Ovary (tissue), 9 donors: Measurements from ENCODE around the gene PGAP3. TPM values are rescaled to one million over a fixed set of nuclear protein-coding genes. Genes with fewer than 3 reads are reported as not detected.
A peak's percentile ranks its signal among the peaks of the same experiment; 100 is the strongest.

Source experiments
- DNase-seq, 5 donors: peaks; one replicate each; pipeline ENCODE4 v3.0.0-alpha.2; 2019 to 2020
- H3K27ac ChIP-seq, 2 donors: fragments of 200-600 bp; one replicate each; pipeline versions ENCODE4 v1.5.1 to v1.8.0; 2019 to 2022
- H3K27me3 ChIP-seq: fragments of 200-600 bp; one replicate; pipeline ENCODE4 v1.8.0; 2022
- H3K36me3 ChIP-seq: fragments of 200-600 bp; sonication (generic); one replicate; pipeline ENCODE4 v1.5.1; 2019
- H3K4me1 ChIP-seq: one replicate; pipeline ENCODE4 v1.8.1; 2013; ENCODE audit warnings: mild to moderate bottlenecking, moderate library complexity; ENCODE audit not compliant: insufficient read depth
- H3K4me3 ChIP-seq: fragments of 200-600 bp; sonication (generic); one replicate; pipeline ENCODE4 v1.5.1; 2017
- H3K9me3 ChIP-seq, 2 donors: fragments of 200-600 bp in 1 of 2; sonication (generic) in 1 of 2; one replicate each; pipeline versions ENCODE4 v1.5.1 to v1.8.1; 2013 to 2019; ENCODE audit warnings: mild to moderate bottlenecking in 1 of 2, moderate library complexity in 1 of 2
- CTCF ChIP-seq, 3 donors: fragments of 450-650 bp in 2 of 3; fragments of 200-600 bp in 1 of 3; IDR thresholded peaks; one replicate each; pipeline versions ENCODE4 v1.5.1 to v1.8.0; 2016 to 2022; ENCODE audit warnings: antibody characterized with exemption in 3 of 3, mild to moderate bottlenecking in 1 of 3
- EP300 ChIP-seq: sonication (generic); formaldehyde crosslinking; IDR thresholded peaks from one replicate; pipeline ENCODE4 v1.6.1; 2017; ENCODE audit warnings: antibody characterized with exemption
- POLR2A ChIP-seq: fragments of 450-650 bp; IDR thresholded peaks from one replicate; pipeline ENCODE4 v1.6.1; 2017; ENCODE audit warnings: antibody characterized with exemption, mild to moderate bottlenecking, moderate library complexity
- WGBS, 3 donors: extraction: QIAGEN DNeasy Blood & Tissue Kit in 1 of 3; methylation state at CpG; one replicate each; pipeline versions ENCODE4 v1.1.5 to v1.1.7; 2013 to 2017; 5-methylcytosine and 5-hydroxymethylcytosine counted together
- intact Hi-C, 4 donors: fragments of 100-400 bp; cut with DNase I; formaldehyde crosslinking; loops; one replicate each; pipeline versions ENCODE4 v1.11.0 to v1.15.1; 2022 to 2023
- polyA plus RNA-seq, 2 donors: library from polyadenylated mRNA; stranded (reverse); fragments of 200-250 nt in 1 of 2; fragments of 350-450 nt in 1 of 2; fragmentation: Illumina TruSeq in 1 of 2; extraction: RNeasy Lipid Tissue Mini Kit (QIAGEN cat#74804) in 1 of 2; gene quantifications; one replicate each; pipeline ENCODE4 v1.2.3, GENCODE V29; 2013 to 2014
- total RNA-seq, 7 donors: library from RNA; depleted of rRNA in 2 of 7; stranded (reverse); fragments of >200 nt in 2 of 7; fragmentation: NEBNext Ultra II Directional in 3 of 7; extraction: Animal tissue kit (Norgen Biotek cat#: 25700) in 3 of 7; gene quantifications; one replicate each; pipeline versions ENCODE4 v1.1.0 to v1.2.4, GENCODE V29; 2016 to 2023
- donor health status: DM: no; HTN: no; CAD: no; lungs with moderate emphysema.
- donor health status: DM: no; HTN: no; CAD: no.
- donor health status: Bipolar disorder and iron deficiency.
- donor health status: DM: yes; HTN: yes; CAD: no.
- donor health status: DM: no; HTN: no; CAD: no.
- donor health status: DM: yes; HTN: yes; CAD: no.

The PGAP3 gene
- total and polyA plus RNA-seq, 9 donors, result 7.9 to 31.3 (median 19.6) TPM

DNA sequence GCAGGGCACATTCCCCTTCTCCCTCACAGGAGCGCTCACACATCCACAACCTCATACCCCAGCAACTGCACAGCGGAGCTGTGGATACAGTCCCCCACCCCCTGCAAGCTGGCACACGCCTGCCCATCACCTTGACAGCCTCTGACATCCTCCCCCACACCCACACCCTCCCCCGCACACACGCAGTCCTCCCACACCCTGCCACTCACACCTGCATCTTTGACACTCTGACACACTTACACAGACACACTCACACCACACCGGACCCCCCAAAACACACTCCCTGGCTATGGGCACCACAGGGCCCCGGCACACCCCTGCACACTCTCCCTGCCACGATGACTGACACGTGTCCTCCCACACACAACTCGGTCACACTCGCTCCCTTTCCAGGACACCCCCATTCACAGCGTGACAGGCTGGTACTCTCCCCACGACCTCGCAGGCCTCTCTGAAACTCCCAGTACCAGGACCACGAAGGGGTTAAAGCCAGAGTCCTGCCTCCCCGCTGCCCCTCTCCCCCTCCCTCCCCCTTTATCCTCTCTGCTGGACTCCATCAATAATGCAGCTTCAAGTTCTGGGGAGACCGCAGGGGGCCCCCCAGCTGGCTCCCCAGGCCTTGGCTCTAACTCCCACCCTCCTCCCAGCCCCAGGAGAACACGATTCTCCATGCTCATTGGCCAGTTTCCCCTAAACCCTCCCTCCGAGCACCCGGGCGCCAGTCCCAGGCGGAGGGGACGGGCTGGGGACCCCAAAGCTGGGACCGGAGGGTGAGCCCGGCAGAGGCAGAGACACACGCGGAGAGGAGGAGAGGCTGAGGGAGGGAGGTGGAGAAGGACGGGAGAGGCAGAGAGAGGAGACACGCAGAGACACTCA is 61.4 kb downstream of the PGAP3 start, which contains the start of gene PPP1R1B:
TSS of gene PPP1R1B (plus strand) at position 782 of the 876 bp plus-strand sequence. CDS start 441 bp downstream, outside the sequence.
- Histone ChIP-seq H3K4me3 (peak within 1 kb of the TSS; percentile 26), H3K4me1 (peaks cover 2% of the 10 kb centered on the region), H3K9me3 (no peaks in the 10 kb centered on the region), H3K36me3 (no peaks in the 10 kb centered on the region), H3K27me3 (no peaks in the 10 kb centered on the region), H3K27ac (no peak within 1 kb of the TSS)
- intact Hi-C loops, result loop anchor here in 2 of 4 donors (5.0 to 10.0 kb wide), 2 partner anchors 82 to 126 kb away; no protein-coding TSS in a partner anchor
- WGBS, 3 donors, result 8 to 11% (median 9%) methylated on average over 29 of the region's 29 CpGs
- no peak for TF ChIP-seq EP300
- TF ChIP-seq POLR2A, result no peak
- TF ChIP-seq CTCF (IDR thresholded peaks at IDR 0.05), result no peak
- no peak for DNase-seq

DNA sequence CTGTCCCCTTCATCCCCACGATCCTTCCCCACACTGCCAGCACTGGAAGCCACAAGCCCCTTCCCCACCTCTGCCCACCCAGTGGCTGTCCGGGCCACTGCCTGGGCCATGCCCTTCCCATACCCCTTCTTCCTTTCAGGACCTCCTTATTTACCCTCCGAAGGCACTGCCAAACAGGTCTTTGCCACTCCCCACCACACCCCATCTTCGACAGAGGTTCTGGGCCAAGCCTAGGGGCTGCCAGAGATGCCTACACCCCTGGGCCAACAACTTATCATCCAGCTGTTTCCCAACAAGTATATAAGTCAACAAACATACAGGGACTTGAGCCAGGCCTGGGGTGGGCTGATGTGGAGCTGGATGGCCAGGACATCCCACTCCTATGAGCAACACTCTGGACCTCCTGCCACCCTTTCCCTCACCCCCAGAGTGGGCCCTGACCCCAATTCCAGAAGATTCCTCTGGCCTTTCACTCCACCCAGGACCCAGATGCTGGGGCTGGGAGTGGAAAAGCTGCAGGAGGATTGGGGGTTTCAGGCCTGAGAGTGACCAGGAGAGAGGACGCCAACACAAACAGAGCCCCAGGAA is 62.6 kb downstream of the PGAP3 start:
- intact Hi-C loops, result loop anchor here in 2 of 4 donors (5.0 to 10.0 kb wide), 2 partner anchors 80 to 127 kb away; no protein-coding TSS in a partner anchor
- no peaks in the 10 kb centered on the region for H3K9me3 ChIP-seq
- WGBS, 3 donors, result 26 to 41% (median 27%) methylated on average over 5 of the region's 5 CpGs
- no peaks in the 10 kb centered on the region for H3K36me3 ChIP-seq
- H3K4me1 ChIP-seq, result peaks cover 2% of the 10 kb centered on the region
- H3K27me3 ChIP-seq, result no peaks in the 10 kb centered on the region
- DNase-seq, result no peak
- no peak overlapping the region for H3K4me3 ChIP-seq
- no peak overlapping the region for H3K27ac ChIP-seq
- TF ChIP-seq CTCF (IDR thresholded peaks at IDR 0.05), result no peak
- TF ChIP-seq POLR2A, result no peak
- no peak for TF ChIP-seq EP300

DNA sequence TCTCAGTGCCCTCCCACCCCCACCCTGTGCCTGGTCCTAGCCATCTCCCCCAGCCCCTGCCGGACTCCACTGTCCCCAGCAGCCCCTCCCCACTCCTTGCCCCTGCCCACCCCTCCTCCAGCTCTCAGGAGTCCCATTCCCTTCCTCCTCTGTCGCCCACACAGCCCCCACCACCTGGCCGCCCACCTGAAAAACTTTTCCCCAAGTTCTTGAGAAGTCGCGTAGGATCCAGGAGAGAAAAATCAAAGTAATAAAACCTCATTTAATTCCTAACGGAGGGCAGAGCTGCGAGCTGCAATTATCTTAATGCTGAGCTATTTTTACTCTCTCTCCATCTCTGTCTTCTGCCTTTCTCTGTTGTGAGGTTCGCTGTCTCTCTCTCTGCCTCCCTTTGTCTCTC is 63.5 kb downstream of the PGAP3 start:
- no peaks in the 10 kb centered on the region for H3K9me3 ChIP-seq
- peaks cover 2% of the 10 kb centered on the region for H3K4me1 ChIP-seq
- intact Hi-C loops, result loop anchor here (5.0 to 10.0 kb wide), 4 partner anchors 43 to 128 kb away; partner anchors contain the start of genes PNMT (in 1 of the 4) and TCAP (in 1 of the 4)
- H3K27ac ChIP-seq, result no peak overlapping the region
- no peaks in the 10 kb centered on the region for H3K27me3 ChIP-seq
- H3K36me3 ChIP-seq, result no peaks in the 10 kb centered on the region
- no peak for TF ChIP-seq EP300
- TF ChIP-seq POLR2A, result no peak
- TF ChIP-seq CTCF (IDR thresholded peaks at IDR 0.05), result no peak
- 63 to 68% (median 66%) methylated on average over 8 of the region's 8 CpGs for WGBS, 3 donors
- DNase-seq, result no peak
- H3K4me3 ChIP-seq, result no peak overlapping the region

DNA sequence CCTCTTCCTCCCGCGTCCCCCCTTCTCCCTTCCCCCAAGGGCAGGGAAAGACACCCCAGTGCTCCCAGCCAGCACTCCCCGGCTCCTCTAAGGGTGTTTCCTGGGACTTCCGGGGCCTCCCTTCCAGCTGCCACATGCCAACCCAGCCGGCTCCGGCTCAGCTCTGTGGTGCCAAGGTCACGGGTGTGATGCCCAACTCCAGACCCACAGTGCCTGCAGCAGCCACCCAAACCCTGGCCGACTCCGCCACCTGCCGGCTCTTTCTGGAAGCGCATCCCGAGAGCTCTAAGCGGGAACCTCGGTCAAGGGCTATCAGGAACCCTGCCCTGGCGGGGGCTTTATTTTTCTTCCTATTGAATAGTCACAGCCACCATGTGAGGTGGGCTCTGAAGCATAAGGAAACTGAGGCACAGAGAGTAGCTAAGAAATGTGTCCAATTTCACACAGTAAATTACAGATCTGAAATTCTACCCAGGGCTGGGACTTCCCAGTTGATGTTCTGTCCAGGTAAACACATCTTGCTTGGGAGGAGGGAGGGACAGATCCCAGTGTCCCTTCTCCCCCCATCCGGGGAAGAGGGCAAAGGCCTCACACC is 64.4 kb downstream of the PGAP3 start:
- no peaks in the 10 kb centered on the region for H3K36me3 ChIP-seq
- 1 to 4% (median 3%) methylated on average over 16 of the region's 16 CpGs for WGBS, 3 donors
- TF ChIP-seq POLR2A, result no peak
- TF ChIP-seq CTCF (IDR thresholded peaks at IDR 0.05), result peak; percentile 45 to 70 (median 50)
- no peak for TF ChIP-seq EP300
- no peak overlapping the region for H3K4me3 ChIP-seq
- peak; percentile 55 to 84 (median 77) for DNase-seq
- intact Hi-C loops, result loop anchor here (5.0 to 10.0 kb wide), 4 partner anchors 44 to 129 kb away; partner anchors contain the start of genes PNMT (in 1 of the 4) and TCAP (in 1 of the 4)
- H3K27me3 ChIP-seq, result no peaks in the 10 kb centered on the region
- no peaks in the 10 kb centered on the region for H3K9me3 ChIP-seq
- H3K27ac ChIP-seq, result no peak overlapping the region
- H3K4me1 ChIP-seq, result peaks cover 2% of the 10 kb centered on the region
